ENCODE results near the gene ADK.
"Not testable (repeated sequence)": the region's sequence is repeated elsewhere in the genome, so short reads cannot be mapped to it uniquely, and the experiment has no call there.

Gene ADK

DNA sequence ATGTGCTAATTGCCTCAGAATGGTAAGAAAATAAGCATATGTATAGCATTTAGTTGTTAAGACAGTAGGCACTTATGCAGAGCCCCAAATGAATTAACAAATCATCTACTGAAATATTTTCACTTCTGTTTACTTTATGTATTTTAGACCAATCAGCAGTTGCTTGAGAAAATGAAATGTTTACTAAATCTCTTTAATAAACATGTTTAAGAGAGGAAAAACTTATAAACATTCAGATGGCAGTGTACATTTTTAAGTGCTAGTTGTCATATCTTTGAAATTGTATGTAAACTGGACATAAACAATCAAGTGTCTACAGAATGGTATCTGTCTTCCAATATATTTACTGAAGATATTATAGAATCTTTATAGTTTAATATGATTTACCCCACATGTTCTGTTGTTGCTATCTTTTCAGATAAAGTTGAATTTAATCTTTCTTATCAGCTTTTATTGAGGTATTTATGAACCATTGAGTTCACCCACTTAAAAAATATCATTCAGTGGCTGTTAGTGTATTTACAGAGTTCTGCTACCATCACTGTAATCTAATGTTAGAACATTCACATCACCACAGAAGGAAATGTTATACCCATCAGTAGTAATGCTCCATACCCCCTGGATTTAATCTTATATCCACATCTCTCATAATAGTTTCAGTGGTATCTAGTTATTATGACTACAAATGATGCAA lies 264.3 kb downstream of the ADK start:
- in situ Hi-C loops (cut with MboI; ENCODE audit: low sequenced_read_pairs), result no loop called here

DNA sequence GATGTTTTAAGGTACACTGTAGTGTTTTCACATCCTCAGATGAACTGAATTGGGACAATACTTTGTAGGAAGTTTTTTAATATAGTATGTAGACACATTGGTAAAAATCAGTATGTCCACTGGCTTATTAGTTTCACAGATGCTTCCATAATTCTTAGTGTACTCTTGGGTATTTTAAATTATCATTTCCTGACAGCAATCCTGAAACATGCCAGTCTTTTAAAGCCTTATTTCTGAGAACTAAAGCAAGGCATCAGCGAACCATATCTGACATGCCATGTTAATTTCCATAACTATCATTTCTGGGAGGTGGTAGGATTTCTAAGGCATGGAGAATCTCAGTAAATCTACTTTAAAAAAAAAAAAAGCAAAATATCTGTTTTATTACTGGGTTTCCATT lies 266.4 kb downstream of the ADK start:
- in situ Hi-C loops (cut with MboI; ENCODE audit: low sequenced_read_pairs), result no loop called here

DNA sequence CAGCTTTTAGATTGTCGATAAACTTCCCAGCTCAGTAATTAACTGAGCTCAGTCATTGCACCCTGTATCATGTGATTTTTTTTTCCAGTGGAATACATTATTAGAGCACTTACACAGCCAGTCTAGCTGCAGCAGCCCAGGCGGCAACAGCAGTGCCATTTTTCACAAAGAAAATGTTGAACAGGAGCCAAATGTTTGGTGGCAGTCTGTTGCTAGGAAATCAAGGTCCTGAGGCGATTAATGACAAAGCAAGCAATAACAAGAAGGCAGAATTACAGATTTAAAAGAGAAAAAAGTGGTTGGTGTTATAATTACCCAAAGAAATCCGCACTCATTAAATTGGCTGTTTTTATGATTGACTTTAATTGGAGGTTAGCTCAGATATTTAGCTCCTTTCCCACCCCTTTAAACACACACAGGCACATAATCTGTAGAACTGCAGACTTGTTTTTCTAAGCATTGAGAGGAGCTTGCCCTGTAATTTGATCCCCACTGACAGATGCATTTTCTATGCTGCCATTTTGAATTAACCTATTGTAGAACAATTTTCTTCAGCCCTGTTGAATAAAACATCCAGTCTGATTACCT lies 267.4 kb downstream of the ADK start:
- in situ Hi-C loops (cut with MboI; ENCODE audit: low sequenced_read_pairs), result no loop called here

DNA sequence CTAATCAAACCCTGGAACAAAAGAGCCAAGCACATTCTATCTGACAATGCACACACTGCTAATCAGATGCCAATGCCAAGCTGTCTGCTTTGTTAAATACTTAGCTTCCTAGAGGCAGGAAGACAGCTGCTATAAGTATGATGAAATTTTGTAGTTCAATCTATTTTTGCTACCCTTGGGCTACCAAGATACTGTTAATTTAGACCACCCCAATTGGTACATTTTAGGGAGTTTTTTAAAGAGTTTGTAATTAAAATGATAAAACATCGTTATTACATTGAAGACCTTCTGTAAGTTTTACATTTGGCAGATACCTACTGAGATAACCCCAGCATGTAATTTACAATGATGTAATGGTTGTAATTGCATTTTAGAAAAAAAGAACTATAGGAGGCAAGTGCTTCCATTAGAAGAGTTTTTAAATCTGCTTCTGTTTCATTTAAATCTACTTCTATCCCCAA lies 268.5 kb downstream of the ADK start:
- in situ Hi-C loops (cut with MboI; ENCODE audit: low sequenced_read_pairs), result no loop called here

DNA sequence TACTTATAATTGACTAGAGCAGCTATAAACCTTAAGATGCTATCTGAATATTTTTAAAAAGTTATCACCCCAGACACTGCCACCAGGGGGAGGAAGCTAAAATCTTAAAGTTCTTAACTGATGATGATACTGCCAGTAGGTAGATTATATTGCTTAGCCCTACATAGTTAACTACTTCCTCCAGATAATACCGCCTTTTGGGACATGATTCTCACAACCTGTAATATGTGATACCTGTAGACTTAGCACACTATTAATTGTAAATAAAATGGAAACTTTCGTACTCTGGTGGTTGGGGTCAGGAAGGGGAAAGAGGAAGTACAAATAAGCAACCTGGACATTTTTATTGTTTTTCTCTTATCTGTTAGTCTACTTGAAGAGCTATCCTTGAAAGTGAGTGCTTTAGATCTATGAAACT lies 268.9 kb downstream of the ADK start:
- in situ Hi-C loops (cut with MboI; ENCODE audit: low sequenced_read_pairs), result no loop called here

DNA sequence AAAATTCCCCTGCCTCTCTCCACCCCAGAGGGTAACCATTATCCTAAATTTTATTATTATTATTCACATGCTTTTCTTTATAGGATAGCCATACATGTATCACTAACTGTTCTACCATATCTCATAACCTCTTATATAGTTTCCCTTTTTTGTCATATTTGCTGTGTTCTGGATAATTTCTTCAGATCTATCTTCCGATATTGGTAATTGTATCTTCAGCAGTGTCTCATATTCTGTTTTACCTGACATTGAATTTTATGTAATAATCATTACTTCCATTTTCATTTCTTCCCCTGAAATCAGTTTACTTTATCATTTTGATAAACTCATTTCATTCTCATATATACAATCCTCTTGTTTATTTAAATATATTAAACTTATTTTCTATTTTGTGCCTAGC lies 273.5 kb downstream of the ADK start:
- in situ Hi-C loops (cut with MboI; ENCODE audit: low sequenced_read_pairs), result no loop called here

DNA sequence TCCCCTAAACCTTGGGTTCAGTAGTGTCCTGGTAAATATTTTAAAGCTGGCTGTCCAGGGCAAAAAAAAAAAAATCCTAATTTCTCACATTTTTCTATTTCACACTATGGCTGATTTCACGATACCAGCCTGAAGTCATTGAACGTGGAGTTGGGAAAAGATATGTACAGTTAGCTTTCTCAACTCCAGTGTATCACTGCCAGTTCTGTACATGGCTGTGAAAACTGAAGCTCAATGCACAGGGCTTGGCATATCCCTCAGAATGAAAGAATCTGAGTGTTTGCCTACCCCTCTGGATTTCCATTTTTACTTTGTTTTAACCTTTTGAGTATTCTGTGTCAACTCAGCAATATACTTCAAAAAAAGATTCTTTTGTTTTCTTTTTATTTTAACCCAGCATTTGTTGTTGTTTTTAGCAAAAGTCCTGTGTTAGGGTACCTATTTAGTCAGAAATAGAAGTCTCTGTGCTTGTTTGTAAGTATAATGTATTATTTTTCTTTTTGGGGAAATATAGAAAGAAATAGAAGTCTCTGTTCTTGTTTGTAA lies 274.5 kb downstream of the ADK start:
- in situ Hi-C loops (cut with MboI; ENCODE audit: low sequenced_read_pairs), result no loop called here

DNA sequence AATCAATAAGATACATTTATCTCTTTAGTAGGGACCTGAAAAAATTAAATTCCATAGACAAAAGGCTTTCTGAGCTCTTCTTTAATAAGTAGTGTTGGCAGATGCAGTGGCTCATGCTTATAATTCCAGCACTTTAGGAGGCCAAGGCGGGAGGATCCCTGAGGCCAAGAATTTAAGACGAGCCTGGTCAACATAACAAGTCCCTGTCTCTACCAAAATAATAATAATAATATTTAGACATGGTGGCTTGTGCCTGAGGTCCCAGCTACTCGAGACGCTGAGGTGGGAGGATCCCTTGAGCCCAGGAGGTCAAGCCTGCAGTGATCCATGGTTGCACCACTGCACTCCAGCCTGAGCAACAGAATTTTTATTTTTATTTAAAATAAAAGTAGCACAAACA lies 280.8 kb downstream of the ADK start:
- in situ Hi-C loops (cut with MboI; ENCODE audit: low sequenced_read_pairs), result no loop called here

DNA sequence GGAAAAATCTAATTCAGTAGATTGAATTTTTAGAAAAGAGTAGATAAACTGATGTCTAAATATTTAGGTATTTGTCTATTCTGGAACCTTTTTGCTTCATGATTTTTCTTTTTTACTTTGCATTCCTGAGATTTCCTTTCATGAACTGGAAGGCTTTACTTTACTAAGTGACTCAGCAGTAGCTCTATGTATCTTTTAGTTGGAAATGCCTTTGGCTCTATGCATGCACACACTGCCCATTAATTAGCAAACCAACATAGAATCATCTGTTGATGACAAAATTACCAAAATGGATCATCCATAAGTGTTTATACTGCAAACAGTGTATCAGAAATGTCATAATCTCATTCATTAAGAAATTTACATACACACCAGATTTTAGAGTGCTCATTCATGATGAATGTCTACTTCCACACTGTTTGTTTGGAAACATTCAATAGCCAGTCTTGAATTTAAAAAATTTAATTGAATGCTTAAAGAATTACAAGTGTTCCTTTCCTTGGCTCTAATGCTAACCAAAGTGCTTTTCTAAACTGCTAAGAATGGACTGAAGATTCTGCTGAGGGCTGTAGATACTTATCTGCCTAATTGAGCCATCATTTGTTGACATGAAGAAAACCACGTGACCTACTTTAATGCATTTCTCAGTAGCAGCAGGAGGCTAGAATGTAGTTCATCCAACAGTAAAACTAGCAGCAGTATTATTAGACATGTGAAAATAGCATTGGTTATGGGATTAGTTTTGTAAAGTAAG lies 282.0 kb downstream of the ADK start:
- in situ Hi-C loops (cut with MboI; ENCODE audit: low sequenced_read_pairs), result no loop called here

DNA sequence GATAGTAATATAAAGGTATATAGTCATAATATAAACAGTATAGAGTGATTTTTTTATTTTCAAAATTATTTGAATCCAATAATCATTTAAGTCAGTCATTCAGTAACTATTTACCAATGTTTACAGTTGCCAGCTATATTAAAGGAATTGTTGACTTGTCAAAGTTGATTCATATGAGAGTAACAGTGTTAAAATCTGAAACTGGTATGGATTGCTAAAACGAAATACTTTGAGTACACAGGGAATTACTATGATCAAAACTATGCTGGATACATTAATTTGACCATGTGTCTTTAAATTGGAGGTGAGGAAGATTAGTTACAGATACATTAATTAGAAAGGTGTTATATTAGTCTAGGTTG lies 282.6 kb downstream of the ADK start:
- in situ Hi-C loops (cut with MboI; ENCODE audit: low sequenced_read_pairs), result no loop called here

DNA sequence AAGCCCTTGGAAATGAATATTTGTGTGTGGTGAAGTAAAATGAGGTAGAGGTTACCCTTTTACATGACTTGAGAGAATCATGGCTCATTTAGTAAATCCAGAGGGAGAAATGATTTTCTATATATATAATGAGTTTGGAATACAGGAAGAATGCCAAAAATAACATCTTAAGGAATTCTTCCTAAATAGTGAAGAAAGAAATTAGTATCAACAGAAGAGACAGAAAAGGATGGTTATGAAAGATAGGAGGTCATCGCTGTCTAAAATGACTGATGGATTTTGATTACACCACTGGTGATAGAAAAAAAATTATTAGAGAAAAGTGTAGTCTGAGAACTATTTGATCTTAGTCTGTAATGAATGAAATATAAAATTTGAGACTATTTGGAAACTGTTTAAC lies 283.0 kb downstream of the ADK start:
- in situ Hi-C loops (cut with MboI; ENCODE audit: low sequenced_read_pairs), result no loop called here

DNA sequence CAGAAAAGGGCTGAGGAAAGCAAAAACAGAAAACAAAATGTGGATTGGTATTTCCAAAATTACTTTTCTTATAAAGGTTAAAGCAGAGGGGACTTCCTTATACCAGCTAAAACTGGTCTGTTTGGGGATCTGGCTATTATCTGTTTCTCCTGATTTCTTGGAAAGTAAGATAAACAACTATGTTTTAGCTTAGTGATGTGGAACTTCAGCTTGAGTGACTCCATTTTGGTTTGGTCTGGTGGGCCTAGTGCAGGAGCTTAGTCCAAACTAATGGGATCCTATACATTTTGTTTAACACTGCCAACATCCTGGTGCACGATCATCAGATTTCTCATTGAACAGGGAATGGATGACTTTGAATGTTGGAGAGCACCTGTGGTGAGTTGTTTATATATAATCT lies 283.5 kb downstream of the ADK start:
- in situ Hi-C loops (cut with MboI; ENCODE audit: low sequenced_read_pairs), result no loop called here

DNA sequence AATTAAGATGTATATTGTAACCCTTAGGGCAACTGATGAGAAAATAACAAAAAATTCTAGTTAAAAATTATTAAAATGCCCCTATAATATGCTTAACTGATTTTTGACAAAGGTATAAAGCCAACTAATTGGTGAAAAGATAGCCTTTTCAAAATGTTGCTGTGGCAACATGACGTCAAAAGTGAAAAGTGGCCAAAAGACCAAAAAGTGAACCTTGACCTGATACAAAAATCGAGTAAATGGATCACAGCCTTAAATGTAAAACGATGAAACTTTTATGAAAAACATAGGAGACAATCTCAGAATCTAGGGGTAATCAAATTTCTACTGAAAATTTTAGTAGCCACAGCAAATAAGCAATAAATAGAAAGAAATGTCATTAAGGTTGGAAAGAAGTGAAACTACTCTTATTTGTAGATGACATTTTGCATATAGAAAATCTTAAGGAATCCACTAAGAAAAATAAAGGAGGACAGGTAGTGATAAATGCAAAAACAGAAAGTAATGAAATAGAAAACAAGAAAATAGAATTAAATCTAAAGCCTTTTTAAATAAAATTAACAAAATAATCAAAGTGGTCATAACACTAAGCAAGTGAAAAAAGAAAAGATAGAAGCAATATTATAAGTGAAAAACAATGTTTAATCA lies 285.6 kb downstream of the ADK start:
- in situ Hi-C loops (cut with MboI; ENCODE audit: low sequenced_read_pairs), result no loop called here

DNA sequence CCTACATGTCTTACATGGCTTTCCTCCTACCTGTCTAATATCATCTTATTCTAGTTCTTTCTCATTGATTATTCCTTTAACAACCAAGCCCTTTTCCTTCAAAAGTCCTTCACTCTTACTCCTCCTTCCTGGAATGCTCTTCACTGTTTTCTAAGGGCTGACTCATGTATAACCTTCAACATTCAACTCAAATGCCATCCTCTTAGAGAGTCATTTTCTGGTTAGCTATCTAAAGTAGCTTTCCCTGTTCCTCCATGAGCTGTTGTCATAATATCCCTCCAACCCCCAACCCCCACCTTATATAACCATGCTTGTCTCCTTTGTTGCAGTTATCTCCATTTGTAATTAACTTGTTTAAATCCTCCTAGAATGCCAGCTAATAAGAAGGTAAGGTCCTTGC lies 286.8 kb downstream of the ADK start:
- in situ Hi-C loops (cut with MboI; ENCODE audit: low sequenced_read_pairs), result no loop called here

DNA sequence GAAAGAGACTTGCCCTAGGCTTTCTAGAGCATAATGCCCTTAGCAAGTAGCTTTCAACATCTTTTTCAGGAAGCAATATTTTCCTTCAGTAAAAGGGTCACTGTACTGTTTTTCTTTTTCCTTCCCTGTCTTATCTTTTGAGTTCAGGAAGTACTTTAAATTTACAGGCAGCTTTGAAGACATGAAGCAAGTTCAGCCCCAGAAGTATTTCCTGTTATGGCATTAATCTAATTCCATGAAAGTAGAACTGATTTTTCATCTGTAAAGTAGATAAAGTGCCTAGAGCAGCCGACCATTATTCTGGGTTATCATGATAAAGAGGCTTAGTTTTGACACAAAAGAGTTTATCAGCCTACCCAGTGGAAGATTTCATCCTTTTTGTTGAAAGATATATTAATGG lies 288.2 kb downstream of the ADK start:
- in situ Hi-C loops (cut with MboI; ENCODE audit: low sequenced_read_pairs), result no loop called here

DNA sequence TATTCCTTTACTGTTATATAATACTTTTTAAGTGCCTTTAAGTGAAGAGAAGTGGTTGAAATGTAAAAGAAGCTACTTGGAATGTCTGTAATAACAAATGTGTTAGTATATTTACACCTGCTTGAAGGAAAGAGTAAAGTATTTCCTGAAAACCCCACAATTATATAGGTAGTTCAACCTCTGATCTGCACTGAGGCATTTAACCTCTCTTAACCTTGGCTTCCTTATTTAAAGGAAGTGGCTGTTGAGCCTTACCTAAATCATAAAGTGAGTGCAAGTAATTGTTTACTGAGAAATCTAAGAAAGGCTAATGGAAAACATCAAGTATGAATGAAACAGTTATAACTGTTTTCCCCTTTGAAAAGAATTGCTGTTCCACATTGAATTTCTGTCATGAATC lies 294.5 kb downstream of the ADK start:
- in situ Hi-C loops (cut with MboI; ENCODE audit: low sequenced_read_pairs), result no loop called here

DNA sequence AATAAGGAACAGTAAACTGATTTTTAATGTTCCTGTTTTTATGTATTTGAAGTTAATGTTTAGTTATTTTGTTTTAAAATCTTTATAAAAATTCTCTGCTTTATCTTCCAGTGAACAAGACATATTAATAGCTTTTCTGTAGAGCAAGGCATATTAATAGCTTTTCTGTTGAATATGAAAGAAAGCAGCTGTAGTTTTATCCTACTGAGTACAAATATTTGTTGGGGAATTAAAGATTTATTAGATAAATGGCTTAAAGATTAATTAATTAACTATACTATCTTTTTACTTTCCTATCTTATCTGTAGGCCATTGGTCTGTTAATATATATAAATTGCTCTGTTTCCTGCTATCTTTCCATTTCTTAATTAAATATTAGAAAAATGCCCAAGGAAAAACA lies 299.6 kb downstream of the ADK start:
- in situ Hi-C loops (cut with MboI; ENCODE audit: low sequenced_read_pairs), result no loop called here

DNA sequence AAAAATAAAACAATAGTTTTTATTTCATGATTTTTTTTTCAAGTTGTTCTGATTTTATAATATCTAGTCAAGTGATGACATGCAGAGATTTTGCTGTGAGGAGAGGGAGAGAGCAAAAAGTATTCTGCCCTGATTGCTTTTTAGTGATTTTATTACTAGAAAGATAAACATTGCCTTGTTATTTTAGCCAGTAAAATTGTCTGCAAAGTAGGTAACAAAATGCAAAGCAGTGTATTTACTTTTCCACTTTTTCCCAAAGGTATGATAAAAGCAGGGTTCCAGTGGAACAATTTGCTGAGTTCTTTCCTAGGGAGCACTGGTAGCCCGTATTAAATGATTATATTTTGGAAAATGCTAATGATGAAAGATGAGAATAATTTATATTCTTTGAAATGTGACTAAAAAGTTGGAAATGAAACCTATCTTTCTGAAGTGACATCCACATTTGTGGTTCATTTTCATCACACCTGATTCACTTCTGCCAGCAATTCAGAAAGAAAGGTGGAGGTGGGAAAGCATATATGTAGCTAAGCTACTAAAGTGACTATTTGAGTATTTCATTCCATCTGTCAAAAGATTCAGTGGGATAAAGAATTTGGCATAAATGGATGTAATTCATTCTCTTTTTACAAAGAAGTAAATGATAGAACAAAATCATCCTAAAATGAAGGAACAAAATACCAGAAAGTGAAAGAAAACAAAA lies 300.3 kb downstream of the ADK start:
- in situ Hi-C loops (cut with MboI; ENCODE audit: low sequenced_read_pairs), result no loop called here

DNA sequence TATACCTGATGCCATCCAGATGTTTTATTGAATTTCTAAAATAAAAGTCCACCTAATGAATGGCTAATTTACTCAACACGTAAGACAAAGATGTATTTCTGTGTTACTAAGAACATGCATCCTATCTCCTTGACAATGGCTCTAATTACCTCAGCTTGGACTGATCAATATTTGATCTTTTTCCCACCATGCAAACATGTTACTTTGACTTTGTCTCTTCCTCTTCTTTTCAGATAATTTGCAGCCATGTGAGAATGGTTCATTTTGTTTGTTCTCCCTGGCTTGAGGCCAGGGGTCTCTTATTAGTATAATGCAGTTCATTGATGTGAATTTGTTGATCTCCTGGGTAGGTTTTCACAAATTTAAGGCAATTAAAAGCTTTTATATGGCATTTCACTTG lies 302.1 kb downstream of the ADK start:
- in situ Hi-C loops (cut with MboI; ENCODE audit: low sequenced_read_pairs), result no loop called here

DNA sequence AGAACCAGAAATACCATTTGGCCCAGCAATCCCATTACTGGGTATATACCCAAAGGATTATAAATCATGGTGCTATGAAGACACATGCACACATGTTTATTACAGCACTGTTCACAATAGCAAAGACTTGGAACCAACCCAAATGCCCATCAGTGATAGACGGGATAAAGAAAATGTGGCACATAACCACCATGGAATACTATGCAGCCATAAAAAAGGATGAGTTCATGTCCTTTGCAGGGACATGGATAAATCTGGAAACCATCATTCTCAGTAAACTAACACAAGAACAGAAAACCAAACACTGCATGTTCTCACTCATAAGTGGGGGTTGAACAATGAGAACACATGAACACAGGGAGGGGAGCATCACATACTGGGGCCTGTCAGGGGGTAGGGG lies 306.5 kb downstream of the ADK start:
- in situ Hi-C loops (cut with MboI; ENCODE audit: low sequenced_read_pairs), result not testable (repeated sequence)

DNA sequence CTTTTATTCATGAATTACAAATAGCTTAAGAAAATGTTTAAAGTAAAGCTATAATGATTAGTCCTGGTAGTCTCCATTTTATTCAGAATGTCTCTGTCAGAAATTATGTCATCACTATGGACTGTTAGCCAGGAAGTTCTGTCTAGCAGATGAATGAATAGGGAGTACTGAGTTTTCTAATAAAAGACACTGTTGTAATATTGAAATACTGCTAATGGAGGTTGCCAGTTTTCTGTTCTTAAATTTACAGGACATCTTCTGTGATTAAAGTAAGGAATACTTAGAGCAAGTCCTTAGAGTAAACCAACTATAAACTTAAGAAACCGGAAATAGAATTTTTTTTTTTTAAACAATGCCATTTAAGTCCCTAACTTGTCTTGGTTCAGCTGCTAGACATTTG lies 309.8 kb downstream of the ADK start:
- in situ Hi-C loops (cut with MboI; ENCODE audit: low sequenced_read_pairs), result no loop called here

All from hTERT RPE-1 (cell line).